GM12865 (cell line): ENCODE data around the gene DUSP16.

Experiments
- DNase-seq: peaks from one replicate; pipeline ENCODE4 v3.0.0; 2010; ENCODE audit warnings: low read depth
- H3K4me3 ChIP-seq: 2 replicates; pipeline ENCODE4 v1.5.1; 2011; ENCODE audit warnings: mild to moderate bottlenecking, low read depth, low read length, control low read depth
- TF ChIP-seq, protein P1 (sequence below): IDR thresholded peaks from 2 replicates; pipeline ENCODE4 v1.5.1; 2011; ENCODE audit warnings: low read length, control low read depth, low read depth, inconsistent platforms; ENCODE audit not compliant: insufficient read depth; ENCODE audit errors: missing control alignments

The DUSP16 gene

DNA sequence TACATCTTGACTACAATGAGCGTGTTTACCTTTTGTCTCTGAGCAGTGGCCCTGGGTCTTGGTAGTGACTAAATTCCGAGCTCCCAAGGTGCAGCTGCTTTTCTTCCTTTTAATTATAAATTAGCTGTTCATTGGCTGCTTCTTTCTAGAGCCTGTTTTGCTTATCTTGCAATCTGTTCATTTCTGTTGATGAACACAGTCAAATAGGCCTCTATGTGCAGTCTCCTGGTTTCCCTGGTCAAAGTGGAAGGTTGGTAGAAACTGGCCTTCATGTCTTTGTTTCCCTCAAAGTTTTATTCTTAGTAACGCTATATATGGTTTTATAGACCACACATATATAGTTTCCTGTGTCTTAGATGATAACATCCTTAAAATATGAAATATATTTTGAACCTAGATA, 94.1 kb downstream of the DUSP16 start:
- no peak for DNase-seq
- no peak overlapping the region for H3K4me3 ChIP-seq
- TF ChIP-seq, protein P1, sequence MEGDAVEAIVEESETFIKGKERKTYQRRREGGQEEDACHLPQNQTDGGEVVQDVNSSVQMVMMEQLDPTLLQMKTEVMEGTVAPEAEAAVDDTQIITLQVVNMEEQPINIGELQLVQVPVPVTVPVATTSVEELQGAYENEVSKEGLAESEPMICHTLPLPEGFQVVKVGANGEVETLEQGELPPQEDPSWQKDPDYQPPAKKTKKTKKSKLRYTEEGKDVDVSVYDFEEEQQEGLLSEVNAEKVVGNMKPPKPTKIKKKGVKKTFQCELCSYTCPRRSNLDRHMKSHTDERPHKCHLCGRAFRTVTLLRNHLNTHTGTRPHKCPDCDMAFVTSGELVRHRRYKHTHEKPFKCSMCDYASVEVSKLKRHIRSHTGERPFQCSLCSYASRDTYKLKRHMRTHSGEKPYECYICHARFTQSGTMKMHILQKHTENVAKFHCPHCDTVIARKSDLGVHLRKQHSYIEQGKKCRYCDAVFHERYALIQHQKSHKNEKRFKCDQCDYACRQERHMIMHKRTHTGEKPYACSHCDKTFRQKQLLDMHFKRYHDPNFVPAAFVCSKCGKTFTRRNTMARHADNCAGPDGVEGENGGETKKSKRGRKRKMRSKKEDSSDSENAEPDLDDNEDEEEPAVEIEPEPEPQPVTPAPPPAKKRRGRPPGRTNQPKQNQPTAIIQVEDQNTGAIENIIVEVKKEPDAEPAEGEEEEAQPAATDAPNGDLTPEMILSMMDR = no peak

DNA sequence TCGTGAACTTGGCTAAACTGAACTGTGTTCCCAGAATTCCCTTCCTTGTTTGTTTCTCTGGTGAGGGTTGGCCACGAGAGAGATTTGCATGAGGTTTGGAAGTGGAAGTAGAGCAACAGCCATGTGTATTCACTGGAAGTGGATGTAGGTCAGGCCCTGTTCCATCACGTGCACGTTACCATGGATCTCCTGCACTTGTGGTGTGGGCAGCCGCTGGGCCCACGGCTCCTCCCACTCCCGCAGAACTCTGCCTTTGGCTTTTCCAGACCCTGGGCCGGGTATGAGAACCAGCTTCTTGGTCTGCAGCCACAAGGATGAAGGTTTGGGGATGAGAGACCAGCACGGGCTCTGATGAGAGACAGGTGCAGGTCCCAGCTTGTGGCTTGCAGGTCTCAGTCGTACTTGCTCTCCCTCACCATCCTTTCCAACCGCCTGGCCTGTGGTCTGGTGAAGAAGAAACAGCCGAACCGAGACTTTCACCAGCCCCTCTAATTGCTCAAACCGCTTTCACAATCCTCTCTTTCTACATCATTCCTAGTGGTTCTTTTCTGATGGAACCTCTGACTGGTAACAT, 94.9 kb downstream of the DUSP16 start:
- no peak overlapping the region for H3K4me3 ChIP-seq
- no peak for DNase-seq
- TF ChIP-seq, protein P1 = no peak

DNA sequence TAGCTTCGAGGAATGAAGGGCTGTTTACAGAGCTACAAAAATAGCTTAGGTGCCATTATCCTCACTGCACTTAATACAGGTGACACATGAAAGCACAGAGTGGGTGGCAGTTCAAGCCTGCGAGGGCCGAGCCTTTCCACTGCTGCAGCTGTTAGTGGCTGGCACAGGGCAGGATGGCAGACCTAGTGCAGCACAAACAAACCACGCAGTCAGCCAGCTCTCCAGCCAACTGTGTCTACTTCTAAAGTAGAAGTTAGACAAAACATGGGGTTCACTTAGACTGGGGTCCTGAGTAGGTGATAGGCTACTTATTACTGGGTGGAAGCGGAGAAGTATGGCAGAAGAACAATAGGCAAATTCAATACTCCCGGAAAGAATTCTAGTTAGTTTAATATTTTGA, 95.4 kb downstream of the DUSP16 start:
- H3K4me3 ChIP-seq = no peak overlapping the region
- no peak for DNase-seq
- TF ChIP-seq, protein P1 = no peak

DNA sequence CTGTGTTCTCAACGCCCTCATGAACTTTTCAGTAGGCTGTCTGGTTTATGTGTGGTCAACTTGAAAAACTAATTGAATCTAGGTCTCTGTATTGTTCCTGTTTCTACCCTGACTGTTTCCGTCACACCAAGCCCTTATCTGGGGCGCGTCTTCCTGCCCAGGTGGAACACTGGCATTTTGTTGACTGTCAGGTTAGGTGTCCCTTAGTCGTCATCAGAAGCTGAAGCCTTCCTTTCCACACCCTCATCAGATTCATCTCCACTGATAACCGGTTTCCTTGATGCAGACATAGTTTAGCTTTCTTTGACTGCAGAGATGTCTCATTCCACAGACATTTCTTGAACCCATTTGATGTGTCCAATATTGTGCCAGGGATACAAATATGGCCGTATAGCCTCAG, 96.5 kb downstream of the DUSP16 start:
- TF ChIP-seq, protein P1 = no peak
- H3K4me3 ChIP-seq = no peak overlapping the region
- DNase-seq = no peak

DNA sequence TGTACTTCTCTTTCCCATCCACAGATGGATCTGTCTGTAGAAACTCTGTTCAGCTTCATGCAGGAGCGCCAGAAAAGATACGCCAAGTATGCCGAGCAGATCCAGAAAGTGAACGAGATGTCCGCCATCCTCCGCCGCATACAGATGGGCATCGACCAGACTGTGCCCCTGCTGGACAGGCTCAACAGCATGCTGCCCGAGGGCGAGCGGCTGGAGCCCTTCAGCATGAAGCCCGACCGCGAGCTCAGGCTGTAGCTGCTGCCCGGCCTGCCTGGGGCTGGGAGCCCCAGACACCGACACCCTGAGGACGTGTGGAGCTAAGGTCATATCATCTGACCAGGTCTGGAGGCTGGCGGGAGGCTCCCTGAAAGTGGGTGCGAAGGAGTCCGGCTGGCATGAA, 97.1 kb downstream of the DUSP16 start:
- no peak overlapping the region for H3K4me3 ChIP-seq
- TF ChIP-seq, protein P1 = no peak
- DNase-seq = no peak

DNA sequence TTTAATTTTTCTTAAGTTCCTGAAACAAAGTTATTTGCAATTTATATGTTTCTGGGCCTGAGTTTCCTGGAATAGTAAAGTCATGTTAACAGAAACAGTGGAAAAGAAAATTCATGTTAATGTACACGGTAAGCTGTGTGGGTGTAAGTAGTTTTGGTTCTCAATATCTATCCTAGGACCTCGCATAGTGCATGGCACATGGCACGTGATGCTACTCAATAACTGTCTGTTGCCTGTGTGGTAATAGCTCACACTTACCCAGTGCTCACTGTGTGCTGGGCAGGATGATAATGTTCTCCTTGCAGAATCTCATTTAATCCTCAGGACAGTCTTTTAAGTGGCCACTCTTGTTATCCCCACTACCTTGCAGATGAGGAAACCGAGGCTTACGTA, 100.7 kb downstream of the DUSP16 start:
- H3K4me3 ChIP-seq = no peak overlapping the region
- no peak for DNase-seq
- TF ChIP-seq, protein P1 = no peak
